GM04504 (cell line): ENCODE data around the gene FEV.
"Not testable (repeated sequence)": the region's sequence is repeated elsewhere in the genome, so short reads cannot be mapped to it uniquely, and the experiment has no call there.

Experiments
- DNase-seq: peaks from one replicate; pipeline ENCODE4 v3.0.0-alpha.2; 2012; ENCODE audit warnings: low read depth

The FEV gene

DNA sequence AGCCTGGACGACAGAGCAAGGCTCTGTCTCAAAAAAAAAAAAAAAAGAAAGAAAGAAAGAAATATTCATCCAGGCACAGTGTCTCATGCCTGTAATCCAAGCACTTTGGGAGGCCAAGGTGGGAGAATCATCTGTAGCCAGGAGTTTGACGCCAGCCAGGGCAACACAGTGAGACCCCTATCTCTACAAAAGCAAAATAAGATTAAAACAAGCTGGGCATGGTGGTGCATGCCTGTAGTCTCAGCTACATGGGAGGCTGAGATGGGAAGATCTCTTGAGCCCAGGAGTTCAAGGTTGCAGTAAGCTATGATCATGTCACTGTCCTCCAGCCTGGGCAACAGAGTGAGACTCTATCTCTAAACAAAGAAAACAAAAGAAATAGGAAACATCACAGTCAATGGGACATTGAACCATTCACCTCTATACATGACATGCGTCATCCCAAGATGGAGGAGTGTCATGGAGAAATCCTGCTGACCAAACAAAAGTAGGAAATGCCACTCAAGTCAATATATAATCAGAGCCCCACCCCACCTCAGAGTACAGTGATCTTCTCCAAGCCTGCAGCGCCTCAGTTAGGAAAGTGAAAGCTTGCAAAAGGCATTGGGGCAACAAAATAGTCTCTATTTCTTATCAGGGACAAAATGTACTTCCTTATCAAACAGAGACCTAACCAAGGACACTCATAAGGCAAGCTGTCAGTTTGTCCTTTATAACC is 9.8 kb downstream of the FEV start:
- no peak for DNase-seq

DNA sequence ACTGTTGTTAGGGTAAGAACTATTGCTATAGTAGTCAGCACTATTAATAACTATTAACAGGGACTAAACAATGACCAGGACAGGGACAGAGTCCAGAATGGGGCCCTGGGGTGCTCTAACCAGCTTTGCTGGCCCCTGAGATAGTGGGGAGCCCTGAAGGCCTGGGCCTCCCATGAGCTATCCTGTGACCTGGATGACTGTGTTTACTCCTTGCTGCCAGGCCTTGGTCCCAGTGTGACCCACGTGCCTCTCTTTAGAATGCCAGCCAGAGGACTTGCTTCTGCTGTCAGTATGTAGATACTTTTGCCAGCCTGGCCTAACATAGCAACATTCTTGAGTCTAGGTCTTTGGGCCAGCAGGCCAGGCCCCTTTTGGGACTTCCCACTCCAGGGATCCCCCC is 14.1 kb downstream of the FEV start:
- DNase-seq, result no peak

DNA sequence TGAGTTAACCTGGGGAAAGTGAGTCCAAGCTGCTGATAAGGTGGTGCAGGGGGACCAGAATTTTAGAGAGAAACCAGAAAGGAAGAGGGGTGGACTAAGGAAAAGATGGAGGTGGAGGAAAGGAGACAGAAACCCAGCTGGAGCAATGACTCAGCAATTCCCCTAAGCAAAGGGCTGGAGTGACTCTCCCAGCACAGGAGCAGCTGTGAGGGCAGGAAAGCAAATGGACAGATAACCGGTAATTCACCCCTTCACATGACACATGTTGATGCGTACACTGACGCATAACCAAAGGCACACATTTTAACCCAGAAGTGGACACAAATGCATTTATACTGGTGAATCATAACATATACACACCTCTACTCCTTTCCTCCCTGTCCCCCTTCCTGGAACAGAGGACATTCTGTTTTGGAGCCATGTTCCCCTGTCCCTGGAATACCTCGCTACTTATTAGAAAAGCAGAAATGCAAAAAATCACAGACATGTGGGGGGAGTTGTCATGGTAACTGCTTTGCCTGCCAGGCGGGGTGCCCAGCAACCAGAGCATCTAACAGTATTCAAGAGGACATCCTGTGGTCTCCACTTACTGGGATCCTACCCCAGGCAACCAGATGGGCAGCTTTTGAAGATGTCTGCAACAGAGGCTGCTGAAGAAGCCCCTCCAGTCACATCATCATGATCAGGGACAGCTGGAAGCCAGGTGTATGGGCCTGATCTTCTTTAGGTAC is 20.8 kb downstream of the FEV start:
- DNase-seq, result peak; percentile 26

DNA sequence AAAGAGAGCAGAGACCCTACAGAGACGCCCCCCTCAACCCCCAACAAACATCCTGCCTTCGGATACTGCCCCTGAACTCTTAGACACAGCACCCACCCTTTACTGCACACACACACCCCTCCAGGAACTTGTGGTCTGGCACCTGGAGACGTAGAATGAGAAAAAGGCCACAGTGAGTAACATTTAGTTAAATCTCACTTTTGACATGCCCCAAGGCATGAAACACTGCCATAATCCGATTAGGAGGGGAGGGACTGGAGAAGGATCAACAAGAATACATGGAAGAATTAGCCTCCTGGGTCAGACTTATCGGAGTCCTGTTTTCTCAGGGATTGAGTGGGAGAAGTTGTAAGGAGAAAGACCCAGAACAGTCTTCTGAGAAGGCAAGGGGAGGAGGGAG is 21.4 kb downstream of the FEV start:
- no peak for DNase-seq

DNA sequence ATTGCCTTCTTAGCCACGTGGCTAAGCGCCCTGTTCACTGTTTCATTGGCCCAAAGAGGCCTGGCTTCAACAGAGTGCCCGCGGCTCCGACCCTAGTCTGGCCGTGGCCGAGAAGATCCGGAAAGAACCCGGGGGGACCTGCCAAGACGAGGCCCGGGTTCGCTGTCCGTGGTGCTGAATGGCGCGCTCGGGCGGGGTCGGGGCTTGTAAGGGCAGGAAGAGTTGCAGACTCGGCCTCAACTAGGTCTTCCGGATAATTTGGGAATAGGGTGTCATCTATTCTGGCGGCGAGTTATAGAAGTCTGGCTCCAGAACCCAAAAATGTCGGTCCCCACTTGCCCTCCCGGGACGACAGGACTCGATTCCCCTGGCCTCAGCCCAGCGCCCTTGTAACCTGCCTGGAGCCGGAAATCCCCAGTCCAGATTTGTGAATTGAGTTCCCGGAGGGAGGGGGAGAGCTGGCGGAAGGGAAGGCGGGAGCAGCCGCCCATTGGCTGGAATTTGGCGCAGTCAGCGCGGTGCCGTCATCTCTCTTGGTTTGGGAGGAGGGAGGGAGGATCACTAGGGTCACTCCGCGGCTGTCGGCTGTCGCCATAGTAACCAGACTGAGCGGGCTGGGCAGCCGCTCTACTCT is 22.0 kb downstream of the FEV start:
- no peak for DNase-seq

DNA sequence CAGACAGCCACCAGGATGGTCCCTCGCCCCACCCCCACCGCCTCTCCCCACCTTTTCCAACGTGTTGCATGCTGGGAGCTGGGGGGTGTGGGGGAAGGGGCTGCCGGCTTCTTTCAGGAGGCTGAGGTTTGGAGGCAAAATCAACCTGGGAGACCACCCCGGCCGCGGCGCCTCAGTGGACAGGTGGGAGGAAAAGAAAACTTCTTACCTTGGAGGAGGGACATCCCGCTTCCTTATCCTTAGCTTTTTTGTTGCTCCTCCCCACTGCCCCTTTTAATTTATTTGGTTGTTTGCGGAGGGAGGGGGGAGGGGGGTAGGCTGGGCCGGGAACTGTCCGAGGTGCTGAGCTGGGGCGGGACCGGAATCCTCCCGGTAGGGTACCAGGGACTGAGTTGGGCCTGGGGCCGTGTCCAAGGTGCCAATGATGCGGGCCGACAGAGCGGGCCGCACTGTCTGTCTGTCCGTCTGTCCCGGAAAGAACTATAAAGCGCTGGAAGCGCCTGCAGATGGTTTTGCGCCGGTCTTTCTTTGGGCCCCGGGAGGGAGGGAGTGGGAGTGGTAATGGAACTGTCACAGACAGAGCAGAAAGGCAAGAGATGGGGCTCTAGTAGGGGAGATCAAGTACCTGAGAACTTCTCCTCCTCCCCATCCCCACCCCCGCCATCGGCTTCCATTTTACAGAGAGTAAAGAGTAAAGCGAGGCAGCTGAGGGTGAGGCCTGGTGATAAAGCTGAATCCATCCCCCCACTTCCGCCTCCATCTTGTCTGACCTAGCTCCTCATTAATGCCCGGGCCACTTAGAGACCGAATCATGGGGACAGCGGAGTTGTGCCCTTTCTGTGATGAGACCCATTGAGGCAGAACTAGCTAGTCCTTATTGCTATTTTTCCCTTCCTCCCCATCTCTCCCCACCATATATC is 23.1 kb downstream of the FEV start:
- no peak for DNase-seq

DNA sequence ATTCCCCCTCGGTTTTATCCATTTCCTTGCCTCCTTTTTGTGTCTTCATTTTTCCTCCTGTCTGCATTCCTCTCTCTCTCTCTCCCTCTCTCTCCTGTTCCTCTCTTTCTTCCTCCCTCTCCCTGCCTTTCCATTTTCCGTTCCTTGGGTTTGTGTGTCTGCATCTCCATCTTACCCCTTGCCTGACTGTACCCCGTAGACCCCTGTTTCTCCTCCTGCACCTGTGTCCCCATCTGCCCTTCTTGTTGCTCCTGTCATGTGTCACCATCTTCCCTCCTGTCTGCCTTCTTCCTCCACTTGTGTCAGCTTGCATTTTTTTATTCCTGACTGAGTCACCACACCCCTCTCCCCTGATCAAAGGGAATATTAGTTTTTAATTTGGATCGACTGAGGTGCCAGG is 23.8 kb downstream of the FEV start:
- DNase-seq, result no peak

DNA sequence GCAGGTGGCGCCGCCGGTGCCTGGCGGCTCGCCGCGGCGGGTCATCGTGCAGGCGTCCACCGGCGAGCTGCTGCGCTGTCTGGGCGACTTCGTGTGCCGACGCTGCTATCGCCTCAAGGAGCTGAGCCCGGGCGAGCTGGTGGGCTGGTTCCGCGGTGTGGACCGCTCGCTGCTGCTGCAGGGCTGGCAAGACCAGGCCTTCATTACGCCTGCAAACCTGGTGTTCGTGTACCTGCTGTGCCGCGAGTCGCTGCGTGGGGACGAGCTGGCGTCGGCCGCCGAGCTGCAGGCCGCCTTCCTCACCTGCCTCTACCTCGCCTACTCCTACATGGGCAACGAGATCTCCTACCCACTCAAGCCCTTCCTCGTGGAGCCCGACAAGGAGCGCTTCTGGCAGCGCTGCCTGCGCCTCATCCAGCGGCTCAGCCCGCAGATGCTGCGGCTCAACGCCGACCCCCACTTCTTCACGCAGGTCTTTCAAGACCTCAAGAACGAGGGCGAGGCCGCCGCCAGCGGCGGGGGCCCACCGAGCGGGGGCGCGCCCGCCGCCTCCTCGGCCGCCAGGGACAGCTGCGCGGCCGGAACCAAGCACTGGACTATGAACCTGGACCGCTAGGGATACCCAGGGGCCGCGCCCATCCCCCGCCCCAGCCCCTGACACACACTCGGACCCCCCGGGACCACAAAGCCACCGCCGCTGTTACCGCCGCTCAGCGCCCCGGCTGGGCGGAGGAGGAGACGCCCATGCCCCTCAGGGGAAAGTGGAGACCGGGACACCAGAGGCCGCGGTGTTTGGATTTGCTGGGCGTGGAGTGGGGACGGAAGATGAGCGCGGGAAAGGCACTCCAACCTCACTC is 24.4 kb downstream of the FEV start:
- no peak for DNase-seq

DNA sequence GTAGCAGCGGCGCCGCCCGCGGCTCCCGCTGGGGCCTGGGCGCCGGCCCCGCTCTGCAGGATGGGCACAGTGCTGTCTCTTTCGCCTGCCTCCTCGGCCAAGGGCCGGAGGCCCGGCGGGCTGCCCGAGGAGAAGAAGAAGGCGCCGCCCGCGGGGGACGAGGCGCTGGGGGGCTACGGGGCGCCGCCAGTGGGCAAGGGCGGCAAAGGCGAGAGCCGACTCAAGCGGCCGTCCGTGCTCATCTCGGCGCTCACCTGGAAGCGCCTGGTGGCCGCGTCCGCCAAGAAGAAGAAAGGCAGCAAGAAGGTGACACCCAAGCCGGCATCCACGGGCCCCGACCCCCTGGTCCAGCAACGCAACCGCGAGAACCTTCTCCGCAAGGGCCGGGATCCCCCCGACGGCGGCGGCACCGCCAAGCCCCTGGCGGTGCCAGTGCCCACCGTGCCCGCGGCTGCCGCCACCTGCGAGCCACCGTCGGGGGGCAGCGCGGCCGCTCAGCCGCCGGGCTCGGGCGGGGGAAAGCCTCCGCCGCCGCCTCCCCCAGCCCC is 25.1 kb downstream of the FEV start:
- DNase-seq, result no peak

DNA sequence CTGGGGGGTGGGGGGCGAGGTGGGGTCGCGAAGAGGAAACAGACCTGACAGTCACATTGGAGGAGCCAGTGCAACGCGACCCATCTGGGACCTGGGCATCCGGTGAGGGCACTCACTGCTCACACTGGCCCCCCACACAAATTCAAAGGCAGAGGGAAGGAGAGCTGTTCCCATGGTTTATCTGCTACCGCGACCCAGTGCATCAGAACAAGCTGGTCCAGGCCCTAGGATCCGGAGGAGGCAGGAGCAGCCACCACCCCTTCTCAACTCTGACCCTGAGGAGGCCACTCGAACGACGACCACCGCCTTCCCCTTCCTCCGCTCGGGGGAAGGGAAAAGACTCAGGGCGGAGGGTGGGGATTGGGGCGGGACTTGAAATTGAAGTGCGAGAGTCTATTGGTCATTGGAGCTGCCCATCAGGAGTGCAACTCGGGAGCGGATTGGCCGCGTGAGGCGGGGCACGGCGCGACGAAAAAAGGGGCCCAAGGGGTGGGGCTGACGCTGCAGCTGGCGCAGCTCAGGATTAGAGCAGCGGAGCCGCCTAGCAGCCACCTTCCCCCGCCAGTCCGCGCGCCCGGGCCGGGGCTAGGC is 25.7 kb downstream of the FEV start, which contains the start of gene CDK5R2:
Gene CDK5R2 (plus strand): TSS at position 526 of the 591 bp plus-strand sequence. CDS start 155 bp downstream, outside the sequence.
- DNase-seq, result peak; percentile 47

DNA sequence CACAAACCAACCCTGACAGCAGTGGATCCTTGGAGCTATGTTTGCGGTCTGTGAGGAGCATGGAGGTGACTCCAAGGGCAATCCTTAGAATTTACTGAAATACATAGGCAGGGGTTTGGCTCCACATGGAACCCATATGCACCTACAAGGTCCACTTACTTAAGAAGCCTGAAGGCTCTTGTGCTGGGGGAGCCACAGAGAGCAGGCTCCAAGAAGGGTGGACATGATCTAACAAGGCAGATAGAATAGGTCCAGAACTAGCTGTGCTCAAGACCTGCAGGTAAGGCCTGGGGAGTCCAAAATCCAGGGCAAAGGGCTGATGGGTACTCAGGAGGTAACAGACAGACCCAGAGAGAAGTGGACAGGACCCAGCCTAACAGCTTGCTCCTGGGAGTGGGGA is 26.7 kb downstream of the FEV start:
- no peak for DNase-seq

DNA sequence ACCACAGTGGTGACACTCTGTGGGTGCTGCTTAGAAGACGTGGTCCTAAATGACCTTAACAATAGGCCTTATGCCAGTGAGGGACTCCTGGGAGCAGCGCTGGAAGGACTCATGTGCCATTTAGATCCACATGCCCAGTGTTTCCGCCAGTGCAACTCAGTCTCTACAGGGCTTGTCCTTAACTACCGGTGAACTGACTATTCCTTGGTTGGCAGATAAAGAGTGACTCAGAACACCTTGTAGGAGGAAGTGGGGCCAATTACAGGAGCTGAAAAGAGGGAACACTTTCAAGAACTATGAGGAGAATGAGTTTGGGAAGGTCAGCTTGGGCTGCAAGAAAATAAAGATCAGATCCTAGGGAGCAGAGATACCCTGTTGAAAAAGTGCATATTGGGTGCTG is 27.3 kb downstream of the FEV start:
- no peak for DNase-seq

DNA sequence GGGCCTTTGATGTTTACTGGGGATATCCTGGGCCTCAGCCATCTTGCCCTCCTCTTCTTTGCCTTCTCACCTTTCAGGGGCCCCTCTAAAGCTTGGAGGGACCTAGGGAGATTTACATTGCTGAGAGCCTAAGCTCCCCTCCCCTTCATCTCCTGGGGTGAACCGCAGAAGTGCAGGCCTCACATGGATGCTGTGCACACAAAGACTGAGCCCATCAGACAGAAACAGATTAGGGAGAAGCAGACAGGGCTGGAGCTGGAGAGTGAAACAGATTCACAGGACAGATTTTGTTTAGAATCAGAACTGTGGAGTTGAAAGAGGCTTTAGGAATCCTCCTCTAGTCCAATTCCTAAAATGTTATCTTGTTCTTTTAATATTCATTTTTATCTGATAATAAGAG is 28.9 kb downstream of the FEV start:
- DNase-seq, result no peak

DNA sequence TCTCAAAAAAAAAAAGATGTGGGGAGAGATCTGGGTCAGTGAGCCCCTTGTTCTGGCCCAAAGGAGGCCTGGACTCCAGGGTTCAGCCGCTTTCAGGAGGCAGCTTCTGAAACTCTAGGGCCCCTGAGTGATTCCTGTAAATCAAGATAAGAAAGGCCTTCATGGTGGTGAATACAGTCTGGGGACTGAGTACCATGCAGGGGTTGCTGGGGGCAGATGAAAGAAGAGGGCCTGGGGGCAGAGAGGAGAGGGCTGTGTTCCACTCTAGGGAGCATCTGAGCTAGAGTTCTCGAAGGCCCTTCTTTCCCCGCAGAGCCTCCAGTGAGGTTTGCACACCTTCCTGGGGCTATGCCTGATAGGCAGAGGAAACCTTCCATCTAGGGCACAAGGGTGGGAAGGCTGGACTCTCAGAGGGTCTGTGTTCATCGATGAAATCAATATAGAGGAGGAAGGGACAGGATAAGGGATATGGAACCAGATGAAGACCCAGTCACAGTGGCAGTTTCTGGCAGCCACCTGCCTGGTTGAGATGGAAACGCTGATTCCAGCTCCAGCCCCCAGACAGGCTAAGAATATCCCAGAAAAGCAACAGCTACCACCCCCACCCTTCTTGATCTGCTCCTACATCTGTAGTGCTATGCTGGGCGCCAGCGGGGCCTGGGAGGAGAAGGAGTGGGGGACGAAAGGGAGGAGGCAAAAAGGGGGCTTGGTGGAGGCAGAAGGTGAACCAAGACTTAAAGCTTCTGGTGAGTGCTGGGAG is 30.3 kb downstream of the FEV start:
- no peak for DNase-seq

DNA sequence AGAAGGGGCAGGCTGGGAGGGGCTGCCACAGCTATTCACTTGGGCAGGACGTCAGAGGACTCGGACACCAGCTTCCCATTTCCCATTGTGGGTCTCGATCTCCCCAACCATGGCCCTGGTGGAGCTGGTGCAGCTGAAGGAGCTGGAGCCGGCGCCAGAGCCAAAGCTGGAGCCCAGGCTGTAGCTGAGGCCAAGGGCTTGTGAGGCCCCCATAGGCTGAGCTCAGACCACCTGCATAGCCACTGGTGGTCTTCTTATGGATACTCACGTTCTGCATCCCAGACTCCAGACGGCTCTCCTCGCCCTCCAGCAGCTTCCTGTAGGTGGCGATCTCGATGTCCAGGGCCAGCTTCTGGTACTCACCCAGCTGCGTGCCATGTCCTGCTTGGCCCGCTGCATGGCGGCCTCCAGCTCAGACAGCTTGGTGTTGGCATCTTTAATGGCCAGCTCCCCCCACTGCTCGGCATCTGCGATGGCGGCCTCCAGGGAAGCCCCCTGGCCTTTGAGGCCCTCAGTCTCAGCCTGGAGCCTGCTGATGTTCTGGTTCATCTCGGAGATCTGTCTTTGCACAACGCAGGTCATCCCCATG is 31.5 kb downstream of the FEV start:
- DNase-seq, result no peak

DNA sequence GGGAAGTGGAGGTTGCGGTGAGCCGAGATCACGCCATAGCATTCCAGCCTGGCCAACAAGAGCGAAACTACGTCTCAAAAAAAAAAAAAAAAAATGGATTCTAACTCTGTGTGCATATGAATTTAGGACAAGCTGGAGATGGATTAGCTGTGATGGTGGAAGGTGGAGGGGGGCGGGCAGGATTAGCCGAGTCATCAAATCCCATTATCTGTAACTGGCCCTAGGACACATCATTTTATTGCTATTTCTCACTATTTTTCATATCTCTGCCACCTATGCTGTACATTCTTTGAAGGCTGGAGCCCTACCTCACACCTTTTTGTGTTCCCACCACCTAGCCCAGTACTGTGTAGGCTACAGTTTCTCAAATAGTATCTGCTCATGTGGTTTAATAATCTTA is 32.8 kb downstream of the FEV start:
- DNase-seq, result no peak

DNA sequence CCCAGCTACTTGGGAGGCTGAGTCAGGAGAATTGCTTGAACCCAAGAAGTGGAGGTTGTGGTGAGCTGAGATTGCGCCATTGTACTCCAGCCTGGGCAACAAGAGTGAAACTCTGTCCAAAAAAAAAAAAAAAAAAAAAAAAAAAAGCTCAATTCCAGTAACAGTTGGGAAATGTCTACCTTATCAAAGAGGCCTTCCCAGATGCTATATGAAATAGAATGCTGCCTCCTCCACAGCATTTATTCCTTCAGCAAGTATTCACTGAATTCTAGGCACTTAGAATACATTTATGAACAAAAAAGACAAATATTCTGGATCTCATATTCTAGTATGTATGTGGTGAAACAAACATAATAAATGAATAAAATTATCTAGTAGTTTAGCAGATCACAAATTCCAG is 38.4 kb downstream of the FEV start:
- no peak for DNase-seq

DNA sequence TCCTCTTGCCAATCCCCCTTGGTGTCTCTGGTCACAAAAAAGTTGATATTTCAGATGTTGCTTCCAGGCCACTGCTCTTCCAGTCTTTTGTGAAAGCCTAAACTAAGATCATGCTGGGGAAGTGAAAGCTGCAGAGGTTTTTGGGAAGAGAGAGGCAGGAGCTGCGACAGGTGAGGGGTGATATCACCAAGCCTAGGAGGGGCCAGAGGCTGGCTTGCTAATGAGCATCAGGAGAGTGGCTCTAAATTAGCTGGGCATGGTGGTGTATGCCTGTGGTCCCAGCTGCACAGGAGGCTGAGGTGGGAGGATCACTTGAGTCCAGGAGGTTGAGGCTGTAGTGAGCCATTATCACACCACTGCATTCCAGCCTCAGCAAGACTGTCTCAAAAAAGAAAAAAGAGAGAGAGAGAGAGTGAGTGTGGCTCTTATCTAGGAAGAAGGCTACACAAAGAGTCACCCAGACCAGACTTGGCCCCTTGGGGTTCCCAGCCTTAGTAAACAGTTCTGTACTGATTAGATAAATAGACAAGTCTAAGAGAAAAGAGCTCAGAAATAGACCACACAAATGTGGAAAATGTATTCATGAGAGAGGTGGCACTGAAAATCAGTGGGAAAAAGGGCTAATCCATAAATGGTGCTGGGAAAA is 40.1 kb downstream of the FEV start:
- no peak for DNase-seq

DNA sequence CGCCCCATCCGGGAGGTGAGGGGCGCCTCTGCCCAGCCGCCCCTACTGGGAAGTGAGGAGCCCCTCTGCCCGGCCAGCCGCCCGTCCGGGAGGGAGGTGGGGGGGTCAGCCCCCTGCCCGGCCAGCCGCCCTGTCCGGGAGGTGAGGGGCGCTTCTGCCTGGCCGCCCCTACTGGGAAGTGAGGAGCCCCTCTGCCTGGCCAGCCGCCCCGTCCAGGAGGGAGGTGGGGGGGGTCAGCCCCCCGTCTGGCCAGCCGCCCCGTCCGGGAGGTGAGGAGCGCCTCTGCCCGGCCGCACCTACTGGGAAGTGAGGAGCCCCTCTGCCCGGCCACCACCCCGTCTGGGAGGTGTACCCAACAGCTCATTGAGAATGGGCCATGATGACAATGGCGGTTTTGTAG is 53.2 kb downstream of the FEV start:
- DNase-seq, result not testable (repeated sequence)
